Coronary artery (tissue), 2 donors: ENCODE results near the gene UROC1.

ENCODE experiments used
- DNase-seq: peaks from one replicate; pipeline ENCODE4 v3.0.0-alpha.2; 2017; ENCODE audit warnings: low spot score
- H3K27ac ChIP-seq, 2 donors: fragments of 200-600 bp; sonication (generic); one replicate each; pipeline ENCODE4 v1.5.1; 2016 to 2019
- H3K4me3 ChIP-seq: fragments of 200-600 bp; sonication (generic); 2 replicates; pipeline ENCODE4 v1.5.1; 2016; ENCODE audit warnings: mild to moderate bottlenecking, moderate library complexity
- TF ChIP-seq, protein P1 (sequence below): fragments of 200-600 bp; sonication (generic); IDR thresholded peaks from one replicate; pipeline ENCODE4 v1.5.1; 2019; ENCODE audit warnings: antibody characterized with exemption

UROC1 gene

DNA sequence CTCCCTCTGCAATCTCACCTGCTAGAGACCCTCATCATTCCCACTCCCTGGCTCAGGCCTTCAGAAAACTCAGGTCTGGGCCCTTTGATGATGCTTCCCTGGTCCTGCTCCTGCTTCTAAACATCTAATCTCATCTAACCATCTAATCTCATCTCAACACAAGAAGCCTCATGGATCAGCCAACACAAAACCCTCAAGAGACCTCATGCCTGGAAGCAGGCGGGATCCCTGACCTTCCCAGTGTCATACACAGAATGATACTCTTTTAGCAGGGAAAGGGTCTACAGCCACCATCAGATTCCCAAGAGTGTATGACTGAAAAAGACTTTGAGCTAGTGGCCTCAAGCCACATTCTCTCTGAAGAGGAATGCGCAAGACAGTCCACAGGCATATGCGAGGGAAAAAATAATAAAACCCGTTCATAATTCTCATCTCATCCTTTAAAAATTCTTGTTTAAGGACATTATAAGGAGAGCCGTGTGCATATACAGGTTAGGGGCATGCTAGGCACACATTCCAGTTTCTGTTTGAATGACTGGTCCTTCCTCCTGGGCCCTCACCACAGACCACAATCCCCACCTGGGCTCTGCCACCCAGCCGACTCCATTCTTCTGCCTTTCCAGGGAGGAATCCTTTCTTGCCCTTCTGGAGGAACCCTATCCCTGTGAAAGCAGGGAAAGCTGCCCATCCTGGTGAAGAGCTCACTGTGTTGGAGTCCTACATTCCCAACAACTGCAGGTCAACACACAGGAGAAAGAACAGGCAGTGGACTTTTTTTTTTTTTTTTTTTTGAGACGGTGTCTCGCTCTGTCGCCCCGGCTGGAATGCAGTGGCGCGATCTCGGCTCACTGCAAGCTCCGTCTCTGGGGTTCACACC is 44.0 kb downstream of the UROC1 start:
- TF ChIP-seq, protein P1, sequence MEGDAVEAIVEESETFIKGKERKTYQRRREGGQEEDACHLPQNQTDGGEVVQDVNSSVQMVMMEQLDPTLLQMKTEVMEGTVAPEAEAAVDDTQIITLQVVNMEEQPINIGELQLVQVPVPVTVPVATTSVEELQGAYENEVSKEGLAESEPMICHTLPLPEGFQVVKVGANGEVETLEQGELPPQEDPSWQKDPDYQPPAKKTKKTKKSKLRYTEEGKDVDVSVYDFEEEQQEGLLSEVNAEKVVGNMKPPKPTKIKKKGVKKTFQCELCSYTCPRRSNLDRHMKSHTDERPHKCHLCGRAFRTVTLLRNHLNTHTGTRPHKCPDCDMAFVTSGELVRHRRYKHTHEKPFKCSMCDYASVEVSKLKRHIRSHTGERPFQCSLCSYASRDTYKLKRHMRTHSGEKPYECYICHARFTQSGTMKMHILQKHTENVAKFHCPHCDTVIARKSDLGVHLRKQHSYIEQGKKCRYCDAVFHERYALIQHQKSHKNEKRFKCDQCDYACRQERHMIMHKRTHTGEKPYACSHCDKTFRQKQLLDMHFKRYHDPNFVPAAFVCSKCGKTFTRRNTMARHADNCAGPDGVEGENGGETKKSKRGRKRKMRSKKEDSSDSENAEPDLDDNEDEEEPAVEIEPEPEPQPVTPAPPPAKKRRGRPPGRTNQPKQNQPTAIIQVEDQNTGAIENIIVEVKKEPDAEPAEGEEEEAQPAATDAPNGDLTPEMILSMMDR = no peak
- no peak for DNase-seq
- Histone ChIP-seq H3K4me3 (peak overlapping the region; percentile 82), H3K27ac (no peak overlapping the region)

DNA sequence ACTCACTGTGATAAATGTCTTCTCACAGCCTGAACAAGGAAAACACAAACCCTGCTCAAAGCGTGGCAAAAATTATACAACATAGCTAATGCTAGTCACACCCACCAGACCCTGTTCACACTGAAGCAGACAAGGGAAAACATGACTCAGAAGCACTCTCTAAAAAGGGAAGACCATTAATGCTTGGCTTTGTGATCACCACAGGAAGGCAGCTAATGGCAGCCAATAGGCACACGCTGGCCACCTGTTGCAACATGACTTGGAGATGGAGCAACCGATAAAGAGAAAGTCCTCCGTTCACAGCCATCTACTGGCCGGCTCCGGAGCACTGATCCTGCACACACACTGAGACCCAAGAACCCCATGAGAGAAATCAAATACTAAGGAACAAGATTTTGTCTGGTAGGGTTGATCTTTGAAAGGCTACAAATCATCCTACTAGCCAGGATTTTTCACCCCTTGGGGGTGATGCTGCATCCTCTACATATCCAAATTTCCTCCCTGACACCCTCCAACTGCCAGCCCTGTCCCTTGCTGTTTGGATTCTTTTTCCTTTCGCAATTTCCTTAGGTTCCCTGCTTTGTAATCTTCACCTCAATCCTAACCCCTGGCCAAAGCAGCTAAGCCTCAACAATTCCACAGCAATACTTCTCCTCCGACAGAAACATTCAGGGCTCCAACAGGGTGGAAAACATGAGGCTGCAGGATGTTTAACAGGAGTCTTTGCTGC is 45.1 kb downstream of the UROC1 start:
- TF ChIP-seq, protein P1 = no peak
- Histone ChIP-seq H3K4me3 (peak overlapping the region; percentile 82), H3K27ac (peak overlapping the region in 1 of 2 donors; percentile 33)
- no peak for DNase-seq

DNA sequence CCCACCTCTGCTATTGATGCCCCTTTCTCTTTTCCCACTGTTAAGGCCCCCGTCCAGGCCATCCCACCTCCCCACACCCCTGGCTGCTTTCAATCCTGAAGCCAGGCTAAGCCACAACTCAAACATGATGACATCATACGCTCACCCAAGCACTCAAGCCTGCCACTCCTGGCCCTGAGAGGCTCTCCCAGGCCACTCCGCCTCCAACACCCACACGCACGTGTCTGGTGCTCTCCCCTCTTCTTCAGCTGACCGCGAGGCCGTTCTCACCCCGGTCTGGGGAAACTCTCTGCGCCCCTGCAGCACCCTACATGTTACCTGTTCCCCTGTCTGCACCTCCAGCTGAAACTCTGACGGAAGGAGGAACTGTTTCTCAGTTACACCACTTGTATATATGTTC is 48.1 kb downstream of the UROC1 start:
- peak; percentile 49 for DNase-seq
- Histone ChIP-seq H3K27ac (no peak overlapping the region), H3K4me3 (no peak overlapping the region)
- TF ChIP-seq, protein P1 = no peak

DNA sequence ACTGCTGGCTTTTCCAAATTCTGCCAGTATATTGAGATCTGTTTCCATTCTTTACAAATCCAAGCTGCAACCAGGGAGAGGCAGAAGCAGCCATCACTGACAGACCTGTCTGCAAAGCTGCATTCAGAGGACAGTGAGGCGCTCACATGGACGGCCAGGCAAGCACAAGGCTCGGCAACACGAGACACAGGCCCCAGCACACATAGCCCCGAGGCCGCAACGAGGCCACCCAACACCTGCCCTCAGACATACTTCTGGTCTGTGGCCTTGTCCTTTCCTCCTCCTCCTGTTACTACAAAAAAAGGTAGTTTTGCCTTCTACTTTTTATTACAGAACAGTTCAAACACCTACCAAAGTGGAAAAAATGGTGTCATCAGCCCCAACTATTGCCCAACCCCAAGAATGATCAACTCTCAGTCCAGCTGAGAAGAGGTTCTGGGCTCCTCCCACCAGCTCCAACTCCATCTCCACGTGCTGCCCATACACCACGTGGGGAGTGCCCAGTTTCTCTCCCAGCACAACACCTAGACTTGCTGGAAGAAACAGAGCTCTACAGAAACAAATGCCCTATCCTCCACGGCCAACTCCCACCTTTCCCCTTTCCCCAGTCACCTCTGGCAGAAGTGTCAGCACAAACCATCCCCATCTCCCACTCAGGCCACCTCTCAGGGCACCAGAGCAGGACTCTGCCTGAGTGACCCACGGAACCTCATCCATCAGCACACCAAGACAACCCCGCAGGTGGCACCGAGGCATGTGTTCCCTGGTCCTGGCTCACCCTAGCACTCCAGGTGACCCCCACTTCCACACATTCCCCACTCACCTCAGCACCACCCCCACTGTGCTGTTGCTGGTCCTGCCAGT is 49.3 kb downstream of the UROC1 start:
- peak; percentile 46 for DNase-seq
- Histone ChIP-seq H3K4me3 (no peak overlapping the region), H3K27ac (no peak overlapping the region)
- TF ChIP-seq, protein P1 = no peak

DNA sequence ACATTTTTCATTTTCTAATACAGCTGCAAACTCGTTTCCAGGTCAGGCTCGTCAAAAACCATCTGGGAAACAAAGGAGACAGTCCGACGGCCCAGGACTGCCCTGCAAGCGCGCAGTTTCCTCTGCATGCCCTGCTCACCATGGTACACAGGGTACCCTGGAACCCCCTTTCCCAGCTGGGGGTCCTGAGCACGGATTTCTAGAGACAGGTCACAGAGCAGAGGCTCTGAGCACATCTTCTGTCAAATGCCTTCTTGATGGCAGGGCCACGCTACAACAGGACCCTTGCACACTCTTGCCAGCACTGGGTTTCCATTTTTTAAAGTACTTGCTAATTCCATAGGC is 50.0 kb downstream of the UROC1 start:
- peak; percentile 46 for DNase-seq
- TF ChIP-seq, protein P1 = no peak
- no peak overlapping the region for H3K27ac ChIP-seq
- H3K4me3 ChIP-seq = no peak overlapping the region

DNA sequence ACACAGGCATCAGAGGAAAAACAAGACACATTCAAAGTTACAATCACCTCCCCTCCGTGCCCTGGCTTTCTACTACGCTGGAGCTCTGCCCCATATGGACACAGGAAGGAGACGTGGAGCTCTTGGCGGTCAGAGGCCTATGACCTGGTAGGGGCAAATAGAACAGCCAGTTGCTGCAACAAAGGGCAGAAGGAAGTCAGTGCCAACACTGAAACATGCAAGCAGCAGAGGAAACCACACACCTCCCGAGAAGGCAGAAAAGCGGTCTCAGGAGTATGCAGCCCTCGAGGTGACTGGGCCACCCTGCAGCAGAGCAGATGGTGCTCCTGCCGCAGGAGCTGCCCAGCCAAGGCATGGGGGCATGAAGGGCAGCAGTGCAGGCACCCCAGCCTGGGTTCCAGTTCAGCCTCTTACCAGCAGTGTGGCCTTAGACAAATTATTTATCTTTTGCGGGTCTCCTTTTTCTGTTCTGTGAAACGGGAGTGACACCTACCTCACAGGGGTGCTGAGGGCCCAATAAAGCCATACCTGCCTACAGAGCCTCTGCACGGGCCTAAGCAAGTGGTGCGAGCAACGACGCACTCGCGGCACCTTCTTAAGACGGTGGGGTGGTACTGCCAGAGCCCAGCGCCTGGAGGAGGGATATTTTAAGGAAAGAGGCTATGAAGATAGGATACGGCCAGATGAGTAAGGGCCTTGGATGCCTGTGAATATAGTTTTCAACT is 50.5 kb downstream of the UROC1 start:
- H3K4me3 ChIP-seq = no peak overlapping the region
- peak; percentile 35 for DNase-seq
- H3K27ac ChIP-seq = no peak overlapping the region

More for the DNA sequence above, 50.5 kb downstream of the UROC1 start:
- TF ChIP-seq, protein P1 = no peak
